ENCODE measurements around the gene KRT15. TPM values are rescaled to one million over a fixed set of nuclear protein-coding genes. Genes with fewer than 3 reads are reported as not detected.

KRT15 gene
- total and polyA plus RNA-seq, 9 of the 15 experiments (the other 6 are each of a cell fraction or from before 2014, with no cell fraction given): 0.28 to 4.4 (median 0.56) TPM

DNA sequence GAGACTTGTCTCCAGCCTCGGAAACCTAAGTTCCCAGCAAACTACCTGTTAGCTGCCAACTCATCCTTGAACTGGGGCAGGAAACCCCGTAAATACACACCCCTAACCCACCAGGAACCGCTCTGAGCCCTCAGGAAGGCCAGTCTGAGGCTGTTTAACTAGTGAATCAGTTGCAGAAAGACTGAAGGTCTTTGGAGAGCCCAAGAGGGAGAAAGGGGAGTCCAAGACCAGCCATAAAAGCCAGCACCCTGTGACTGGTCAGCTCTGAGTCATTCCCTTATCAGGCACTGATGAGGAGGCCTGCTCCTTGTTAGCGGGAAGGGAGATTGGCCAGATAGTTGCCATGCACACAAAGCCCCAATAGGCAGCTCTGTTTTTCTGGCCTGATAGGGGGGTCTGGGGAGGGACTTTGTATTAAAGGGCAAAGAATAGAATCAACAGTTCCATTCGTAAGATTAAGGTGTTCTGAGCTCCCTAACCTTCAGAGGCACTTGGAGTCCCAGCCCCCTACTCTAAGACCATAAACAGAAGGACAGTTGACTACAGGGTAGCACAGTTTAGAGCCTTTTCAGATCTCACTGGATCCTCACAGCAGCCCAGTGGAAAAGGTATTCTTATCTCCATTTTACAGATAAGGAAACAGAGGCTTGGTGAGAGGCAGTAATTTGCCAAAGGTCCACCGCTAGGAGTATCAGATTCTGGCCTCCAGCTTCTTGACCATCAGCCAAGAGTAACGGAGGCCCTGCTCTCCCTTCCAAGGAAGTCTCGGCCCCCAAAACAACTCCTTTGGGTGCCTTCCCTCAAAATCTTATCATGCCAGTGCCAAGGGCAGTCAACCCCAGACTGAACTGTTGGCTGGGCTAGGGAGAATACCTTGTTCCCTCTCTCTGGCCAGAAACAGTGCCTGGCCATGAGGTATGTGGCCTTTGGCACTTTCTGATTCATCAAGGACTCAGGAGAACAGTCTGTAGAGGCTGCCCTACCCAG, 11.7 kb upstream of the KRT15 start (continued):
- TF ChIP-seq KDM5B (IDR thresholded peaks at IDR 0.05; ENCODE audit: insufficient replicate concordance, low read depth, low read length) (peak; percentile 41), NFIC (IDR thresholded peaks at IDR 0.05) (peak; percentile 57), HMG20B (CRISPR knock-in tag; IDR thresholded peaks at IDR 0.05) (no peak), SRF (CRISPR knock-in tag; IDR thresholded peaks at IDR 0.05) (peak in 1 of 2 experiments; percentile 94; a peak in 2 of 4 replicates), RBM34 (IDR thresholded peaks at IDR 0.05; ENCODE audit: borderline replicate concordance, insufficient read depth, low read length) (no peak), NR3C1 (CRISPR knock-in tag; IDR thresholded peaks at IDR 0.05) (no peak), NR2C1 (IDR thresholded peaks at IDR 0.05) (no peak), NR2C1 (tag; IDR thresholded peaks at IDR 0.05) (0 out of 2 replicates have a peak, but pooled peaks have one; percentile 32), POLR2G (IDR thresholded peaks at IDR 0.05; ENCODE audit: low read depth, low read length) (no peak), KDM2B (CRISPR knock-in tag; IDR thresholded peaks at IDR 0.05) (no peak), PRDM10 (IDR thresholded peaks at IDR 0.05; ENCODE audit: partially characterized antibody) (peak; percentile 91)
- TF ChIP-seq, protein P1, sequence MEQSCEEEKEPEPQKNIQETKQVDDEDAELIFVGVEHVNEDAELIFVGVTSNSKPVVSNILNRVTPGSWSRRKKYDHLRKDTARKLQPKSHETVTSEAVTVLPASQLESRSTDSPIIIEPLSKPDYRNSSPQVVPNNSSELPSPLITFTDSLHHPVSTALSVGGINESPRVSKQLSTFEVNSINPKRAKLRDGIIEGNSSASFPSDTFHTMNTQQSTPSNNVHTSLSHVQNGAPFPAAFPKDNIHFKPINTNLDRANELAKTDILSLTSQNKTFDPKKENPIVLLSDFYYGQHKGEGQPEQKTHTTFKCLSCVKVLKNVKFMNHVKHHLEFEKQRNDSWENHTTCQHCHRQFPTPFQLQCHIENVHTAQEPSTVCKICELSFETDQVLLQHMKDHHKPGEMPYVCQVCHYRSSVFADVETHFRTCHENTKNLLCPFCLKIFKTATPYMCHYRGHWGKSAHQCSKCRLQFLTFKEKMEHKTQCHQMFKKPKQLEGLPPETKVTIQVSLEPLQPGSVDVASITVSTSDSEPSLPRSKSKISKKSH (CRISPR knock-in tag; IDR thresholded peaks at IDR 0.05): no peak
- TF ChIP-seq, protein P2, sequence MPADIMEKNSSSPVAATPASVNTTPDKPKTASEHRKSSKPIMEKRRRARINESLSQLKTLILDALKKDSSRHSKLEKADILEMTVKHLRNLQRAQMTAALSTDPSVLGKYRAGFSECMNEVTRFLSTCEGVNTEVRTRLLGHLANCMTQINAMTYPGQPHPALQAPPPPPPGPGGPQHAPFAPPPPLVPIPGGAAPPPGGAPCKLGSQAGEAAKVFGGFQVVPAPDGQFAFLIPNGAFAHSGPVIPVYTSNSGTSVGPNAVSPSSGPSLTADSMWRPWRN (IDR thresholded peaks at IDR 0.05; ENCODE audit: low read depth): peak; percentile 89
